Measurements from ENCODE around the gene PI4K2A. TPM values are rescaled to one million over a fixed set of nuclear protein-coding genes. Genes with fewer than 3 reads are reported as not detected.

Gene PI4K2A
- polyA plus RNA-seq (ENCODE audit: insufficient read length) = 18.1 TPM
- long read RNA-seq, donor 1, full-length matches to known transcripts = 8 of 8 reads
- long read RNA-seq, donor 1, partial matches to known transcripts = 0 of 8 reads
- long read RNA-seq, donor 1, other reads (novel, unspliced or antisense) = 0 of 8 reads
- long read RNA-seq, donor 2, full-length matches to known transcripts = 6 of 6 reads
- long read RNA-seq, donor 2, partial matches to known transcripts = 0 of 6 reads
- long read RNA-seq, donor 2, other reads (novel, unspliced or antisense) = 0 of 6 reads
- long read RNA-seq, donor 3, full-length matches to known transcripts = 6 of 6 reads
- long read RNA-seq, donor 3, partial matches to known transcripts = 0 of 6 reads
- long read RNA-seq, donor 3, other reads (novel, unspliced or antisense) = 0 of 6 reads
- long read RNA-seq, donor 4 = 0 reads
- long read RNA-seq, donor 5, full-length matches to known transcripts = 11 of 11 reads
- long read RNA-seq, donor 5, partial matches to known transcripts = 0 of 11 reads
- long read RNA-seq, donor 5, other reads (novel, unspliced or antisense) = 0 of 11 reads
- long read RNA-seq, donor 6, full-length matches to known transcripts = 10 of 10 reads
- long read RNA-seq, donor 6, partial matches to known transcripts = 0 of 10 reads
- long read RNA-seq, donor 6, other reads (novel, unspliced or antisense) = 0 of 10 reads
- long read RNA-seq, donor 7, full-length matches to known transcripts = 9 of 9 reads
- long read RNA-seq, donor 7, partial matches to known transcripts = 0 of 9 reads
- long read RNA-seq, donor 7, other reads (novel, unspliced or antisense) = 0 of 9 reads
- long read RNA-seq, donor 8, full-length matches to known transcripts = 3 of 3 reads
- long read RNA-seq, donor 8, partial matches to known transcripts = 0 of 3 reads
- long read RNA-seq, donor 8, other reads (novel, unspliced or antisense) = 0 of 3 reads

- peak; percentile 99 for DNase-seq
These were observed at the start of gene PI4K2A for GRCh38 chr10:97640174-97640867. PI4K2A (plus strand) TSS chr10:97640671; CDS start chr10:97640743, 72 bp downstream.

- no peak for DNase-seq
These were observed 49.5 kb upstream of the PI4K2A start for GRCh38 chr10:97590748-97591495.

- DNase-seq = no peak
These were observed 47.0 kb upstream of the PI4K2A start for GRCh38 chr10:97593421-97593820.

- no peak for DNase-seq
These were observed 44.1 kb upstream of the PI4K2A start for GRCh38 chr10:97596101-97597082.

GRCh38 chr10:97597778-97598177 lies 42.7 kb upstream of the PI4K2A start:
- no peak for DNase-seq

- no peak for DNase-seq
These were observed 41.8 kb upstream of the PI4K2A start for GRCh38 chr10:97598407-97599271.

- no peak for DNase-seq
These were observed 41.2 kb upstream of the PI4K2A start for GRCh38 chr10:97599272-97599619.

GRCh38 chr10:97600616-97601015 lies 39.9 kb upstream of the PI4K2A start:
- DNase-seq = no peak

GRCh38 chr10:97601268-97602215 lies 38.9 kb upstream of the PI4K2A start:
- no peak for DNase-seq

GRCh38 chr10:97607095-97607636 lies 33.3 kb upstream of the PI4K2A start:
- no peak for DNase-seq

- no peak for DNase-seq
These were observed 31.4 kb upstream of the PI4K2A start for GRCh38 chr10:97608991-97609561.

GRCh38 chr10:97611473-97611872 lies 29.0 kb upstream of the PI4K2A start:
- DNase-seq = no peak

GRCh38 chr10:97612386-97612785 lies 28.1 kb upstream of the PI4K2A start:
- peak; percentile 47 for DNase-seq

- no peak for DNase-seq
These were observed 22.2 kb upstream of the PI4K2A start for GRCh38 chr10:97618285-97618684.

GRCh38 chr10:97618733-97619132 lies 21.7 kb upstream of the PI4K2A start:
- DNase-seq = no peak

- peak; percentile 26 for DNase-seq
These were observed 17.2 kb upstream of the PI4K2A start for GRCh38 chr10:97623277-97623676.

- no peak for DNase-seq
These were observed 12.7 kb upstream of the PI4K2A start for GRCh38 chr10:97627731-97628130.
